Measurements from ENCODE around the gene PKP1.

The PKP1 gene

DNA sequence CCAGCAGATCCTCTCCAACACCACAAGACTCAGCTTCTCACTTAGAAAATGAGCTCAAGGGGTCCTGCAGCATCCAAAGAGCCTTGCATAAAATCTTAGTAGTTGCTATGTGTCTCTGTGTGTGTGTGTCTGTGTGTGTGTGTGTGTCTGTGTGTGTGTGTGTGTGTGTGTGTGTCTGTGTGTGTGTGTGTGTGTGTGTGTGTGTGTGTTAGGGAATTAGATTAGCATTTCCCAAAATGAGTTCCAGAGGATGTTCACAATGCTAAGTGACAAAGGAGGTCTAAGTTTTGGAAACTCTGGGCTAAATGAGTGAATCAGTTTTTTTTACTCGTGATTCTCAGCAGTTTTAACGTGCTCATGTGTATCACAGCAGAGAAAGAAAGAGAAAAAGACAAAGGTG, 63.7 kb downstream of the PKP1 start:
- H4K20me1 ChIP-seq (ENCODE audit: insufficient read depth, low read length) = no peaks in the 10 kb centered on the region
- DNase-seq (no peak), ATAC-seq (ENCODE audit: insufficient read depth, low read depth) (no peak)
- H3K36me3 ChIP-seq (ENCODE audit: insufficient read depth, low read length) = no peaks in the 10 kb centered on the region
- H3K9ac ChIP-seq (ENCODE audit: low read depth, low read length) = no peak overlapping the region
- no peaks in the 10 kb centered on the region for H3K4me1 ChIP-seq (ENCODE audit: insufficient read depth, low read length)
- H2AFZ ChIP-seq (ENCODE audit: low read depth, low read length) = no peak overlapping the region
- no peak overlapping the region for H3K27ac ChIP-seq (ENCODE audit: low read length)
- no peak overlapping the region for H3K4me3 ChIP-seq (ENCODE audit: low read depth in 1 of 2, low read length in 2 of 2)
- TF ChIP-seq EZH2 (IDR thresholded peaks at IDR 0.05; ENCODE audit: borderline replicate concordance, low read depth, low read length, severe bottlenecking) = no peak
- TF ChIP-seq, protein P1, sequence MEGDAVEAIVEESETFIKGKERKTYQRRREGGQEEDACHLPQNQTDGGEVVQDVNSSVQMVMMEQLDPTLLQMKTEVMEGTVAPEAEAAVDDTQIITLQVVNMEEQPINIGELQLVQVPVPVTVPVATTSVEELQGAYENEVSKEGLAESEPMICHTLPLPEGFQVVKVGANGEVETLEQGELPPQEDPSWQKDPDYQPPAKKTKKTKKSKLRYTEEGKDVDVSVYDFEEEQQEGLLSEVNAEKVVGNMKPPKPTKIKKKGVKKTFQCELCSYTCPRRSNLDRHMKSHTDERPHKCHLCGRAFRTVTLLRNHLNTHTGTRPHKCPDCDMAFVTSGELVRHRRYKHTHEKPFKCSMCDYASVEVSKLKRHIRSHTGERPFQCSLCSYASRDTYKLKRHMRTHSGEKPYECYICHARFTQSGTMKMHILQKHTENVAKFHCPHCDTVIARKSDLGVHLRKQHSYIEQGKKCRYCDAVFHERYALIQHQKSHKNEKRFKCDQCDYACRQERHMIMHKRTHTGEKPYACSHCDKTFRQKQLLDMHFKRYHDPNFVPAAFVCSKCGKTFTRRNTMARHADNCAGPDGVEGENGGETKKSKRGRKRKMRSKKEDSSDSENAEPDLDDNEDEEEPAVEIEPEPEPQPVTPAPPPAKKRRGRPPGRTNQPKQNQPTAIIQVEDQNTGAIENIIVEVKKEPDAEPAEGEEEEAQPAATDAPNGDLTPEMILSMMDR (IDR thresholded peaks at IDR 0.05; ENCODE audit: borderline replicate concordance, extremely low read depth, low read length, poor library complexity, severe bottlenecking) = no peak
- no peaks in the 10 kb centered on the region for H3K27me3 ChIP-seq (ENCODE audit: insufficient read depth, low read length, poor library complexity)
- H3K79me2 ChIP-seq (ENCODE audit: insufficient read depth, low read length) = no peaks in the 10 kb centered on the region
- no peak overlapping the region for H3K4me2 ChIP-seq (ENCODE audit: insufficient read depth, low read length)
- H3K9me3 ChIP-seq (ENCODE audit: insufficient read depth, low read length, severe bottlenecking) = no peaks in the 10 kb centered on the region

DNA sequence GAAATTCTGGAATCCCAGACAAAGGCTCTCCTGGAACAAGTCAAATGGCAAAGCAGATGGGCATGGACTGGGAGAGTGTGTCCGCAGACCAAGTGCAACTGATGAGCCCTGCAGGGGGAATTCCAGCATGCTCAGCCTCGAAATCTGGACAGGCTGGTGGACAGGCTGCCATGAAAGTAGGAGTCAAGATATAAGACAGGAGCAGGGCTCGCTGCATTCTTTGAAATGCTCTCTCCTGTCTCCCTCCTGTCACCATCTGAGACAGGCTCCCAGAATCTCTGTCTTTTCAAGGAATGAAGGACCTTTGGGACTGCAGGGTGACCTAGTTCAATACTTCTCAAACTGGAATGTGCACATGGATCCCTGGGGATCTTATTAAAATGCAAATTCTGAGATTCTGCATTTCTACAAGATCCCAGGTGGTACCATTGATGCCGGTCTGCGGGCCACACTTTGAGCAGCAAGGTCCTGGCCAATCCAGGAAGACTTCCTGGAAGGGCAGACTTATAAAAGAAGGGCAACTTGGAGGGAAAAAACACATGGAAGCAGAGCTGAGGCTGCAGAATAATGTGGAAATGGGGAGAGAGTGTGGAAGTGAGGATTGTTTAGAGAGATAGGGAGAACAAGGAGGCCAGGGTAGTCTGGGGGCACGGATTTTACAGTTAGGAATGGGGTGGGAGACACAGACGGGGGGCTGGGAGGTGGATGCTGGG, 64.3 kb downstream of the PKP1 start:
- Histone ChIP-seq H3K27ac (ENCODE audit: low read length) (no peak overlapping the region), H4K20me1 (ENCODE audit: insufficient read depth, low read length) (no peaks in the 10 kb centered on the region), H3K9me3 (ENCODE audit: insufficient read depth, low read length, severe bottlenecking) (no peaks in the 10 kb centered on the region), H3K4me1 (ENCODE audit: insufficient read depth, low read length) (no peaks in the 10 kb centered on the region), H3K79me2 (ENCODE audit: insufficient read depth, low read length) (no peaks in the 10 kb centered on the region), H3K27me3 (ENCODE audit: insufficient read depth, low read length, poor library complexity) (no peaks in the 10 kb centered on the region), H2AFZ (ENCODE audit: low read depth, low read length) (no peak overlapping the region), H3K4me3 (ENCODE audit: low read depth in 1 of 2, low read length in 2 of 2) (no peak overlapping the region), H3K9ac (ENCODE audit: low read depth, low read length) (no peak overlapping the region), H3K4me2 (ENCODE audit: insufficient read depth, low read length) (no peak overlapping the region), H3K36me3 (ENCODE audit: insufficient read depth, low read length) (no peaks in the 10 kb centered on the region)
- no peak for DNase-seq
- TF ChIP-seq EZH2 (IDR thresholded peaks at IDR 0.05; ENCODE audit: borderline replicate concordance, low read depth, low read length, severe bottlenecking) = no peak
- TF ChIP-seq, protein P1 (IDR thresholded peaks at IDR 0.05; ENCODE audit: borderline replicate concordance, extremely low read depth, low read length, poor library complexity, severe bottlenecking) = no peak
- ATAC-seq (ENCODE audit: insufficient read depth, low read depth) = no peak

DNA sequence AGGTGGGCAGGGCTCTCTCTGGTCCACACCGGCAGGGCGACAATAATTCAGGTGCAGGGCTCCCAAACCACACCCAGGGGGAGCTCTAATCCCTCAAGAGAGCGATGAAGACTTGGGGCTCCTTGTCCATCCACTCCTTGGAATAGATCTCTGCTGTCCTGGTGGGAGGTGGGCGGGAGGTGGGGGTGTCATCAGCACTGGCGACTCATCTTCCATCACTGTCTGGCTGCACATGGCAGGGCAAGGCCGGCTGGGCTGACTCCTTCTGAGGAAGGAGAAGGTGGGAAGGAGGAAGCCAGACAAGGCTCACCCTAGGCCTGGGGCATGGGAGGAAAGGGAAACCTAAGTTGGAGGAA, 64.9 kb downstream of the PKP1 start:
- TF ChIP-seq EZH2 (IDR thresholded peaks at IDR 0.05; ENCODE audit: borderline replicate concordance, low read depth, low read length, severe bottlenecking) = no peak
- TF ChIP-seq, protein P1 (IDR thresholded peaks at IDR 0.05; ENCODE audit: borderline replicate concordance, extremely low read depth, low read length, poor library complexity, severe bottlenecking) = peak; percentile 62
- no peak overlapping the region for H3K4me3 ChIP-seq (ENCODE audit: low read depth in 1 of 2, low read length in 2 of 2)
- no peaks in the 10 kb centered on the region for H3K27me3 ChIP-seq (ENCODE audit: insufficient read depth, low read length, poor library complexity)
- no peak overlapping the region for H3K27ac ChIP-seq (ENCODE audit: low read length)
- no peaks in the 10 kb centered on the region for H3K79me2 ChIP-seq (ENCODE audit: insufficient read depth, low read length)
- no peak overlapping the region for H3K4me2 ChIP-seq (ENCODE audit: insufficient read depth, low read length)
- peak; percentile 78; the same call in 2 of the 3 replicates for ATAC-seq (ENCODE audit: insufficient read depth, low read depth)
- no peaks in the 10 kb centered on the region for H3K4me1 ChIP-seq (ENCODE audit: insufficient read depth, low read length)
- H3K36me3 ChIP-seq (ENCODE audit: insufficient read depth, low read length) = no peaks in the 10 kb centered on the region
- no peak overlapping the region for H3K9ac ChIP-seq (ENCODE audit: low read depth, low read length)
- peak; percentile 45 for DNase-seq
- H4K20me1 ChIP-seq (ENCODE audit: insufficient read depth, low read length) = no peaks in the 10 kb centered on the region
- no peaks in the 10 kb centered on the region for H3K9me3 ChIP-seq (ENCODE audit: insufficient read depth, low read length, severe bottlenecking)
- no peak overlapping the region for H2AFZ ChIP-seq (ENCODE audit: low read depth, low read length)

All from DND-41 (cell line).